Loucy (cell line): ENCODE data around the gene ACBD5.

Experiments used
- CTCF ChIP-seq: fragments of 200-600 bp; sonication (generic); conservative IDR thresholded peaks from 2 replicates; pipeline ENCODE4 v1.5.1; 2014; ENCODE audit warnings: mild to moderate bottlenecking, antibody characterized with exemption, low read length
- EZH2phosphoT487 ChIP-seq: fragments of 200-600 bp; IDR thresholded peaks from 2 replicates; pipeline ENCODE4 v1.6.1; 2018; ENCODE audit warnings: antibody characterized with exemption, mild to moderate bottlenecking, moderate library complexity, borderline replicate concordance

- no peak for TF ChIP-seq CTCF
- TF ChIP-seq EZH2phosphoT487: no peak
Measured at GRCh38 chr10:27244976-27245375, 4.4 kb upstream of the ACBD5 start.
